Measurements from ENCODE around the gene ACP3.

The ACP3 gene

GRCh38 chr3:132399054-132399929 lies 82.1 kb downstream of the ACP3 start:
- TF ChIP-seq, protein P1, sequence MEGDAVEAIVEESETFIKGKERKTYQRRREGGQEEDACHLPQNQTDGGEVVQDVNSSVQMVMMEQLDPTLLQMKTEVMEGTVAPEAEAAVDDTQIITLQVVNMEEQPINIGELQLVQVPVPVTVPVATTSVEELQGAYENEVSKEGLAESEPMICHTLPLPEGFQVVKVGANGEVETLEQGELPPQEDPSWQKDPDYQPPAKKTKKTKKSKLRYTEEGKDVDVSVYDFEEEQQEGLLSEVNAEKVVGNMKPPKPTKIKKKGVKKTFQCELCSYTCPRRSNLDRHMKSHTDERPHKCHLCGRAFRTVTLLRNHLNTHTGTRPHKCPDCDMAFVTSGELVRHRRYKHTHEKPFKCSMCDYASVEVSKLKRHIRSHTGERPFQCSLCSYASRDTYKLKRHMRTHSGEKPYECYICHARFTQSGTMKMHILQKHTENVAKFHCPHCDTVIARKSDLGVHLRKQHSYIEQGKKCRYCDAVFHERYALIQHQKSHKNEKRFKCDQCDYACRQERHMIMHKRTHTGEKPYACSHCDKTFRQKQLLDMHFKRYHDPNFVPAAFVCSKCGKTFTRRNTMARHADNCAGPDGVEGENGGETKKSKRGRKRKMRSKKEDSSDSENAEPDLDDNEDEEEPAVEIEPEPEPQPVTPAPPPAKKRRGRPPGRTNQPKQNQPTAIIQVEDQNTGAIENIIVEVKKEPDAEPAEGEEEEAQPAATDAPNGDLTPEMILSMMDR (conservative IDR thresholded peaks at IDR 0.05) = peak; percentile 89
- H3K27ac ChIP-seq = peak overlapping the region; percentile 37

GRCh38 chr3:132401255-132401654 lies 84.0 kb downstream of the ACP3 start:
- TF ChIP-seq, protein P1 (conservative IDR thresholded peaks at IDR 0.05) = no peak

GRCh38 chr3:132404276-132404675 lies 87.1 kb downstream of the ACP3 start:
- H3K27ac ChIP-seq = peak overlapping the region; percentile 82
- TF ChIP-seq, protein P1 (conservative IDR thresholded peaks at IDR 0.05) = no peak

More at GRCh38 chr3:132401255-132401654, 84.0 kb downstream of the ACP3 start:
- H3K27ac ChIP-seq = no peak overlapping the region

- TF ChIP-seq, protein P1 (conservative IDR thresholded peaks at IDR 0.05) = no peak
- H3K27ac ChIP-seq = peak overlapping the region; percentile 82
These were observed 88.0 kb downstream of the ACP3 start for GRCh38 chr3:132405188-132405587.

DNA sequence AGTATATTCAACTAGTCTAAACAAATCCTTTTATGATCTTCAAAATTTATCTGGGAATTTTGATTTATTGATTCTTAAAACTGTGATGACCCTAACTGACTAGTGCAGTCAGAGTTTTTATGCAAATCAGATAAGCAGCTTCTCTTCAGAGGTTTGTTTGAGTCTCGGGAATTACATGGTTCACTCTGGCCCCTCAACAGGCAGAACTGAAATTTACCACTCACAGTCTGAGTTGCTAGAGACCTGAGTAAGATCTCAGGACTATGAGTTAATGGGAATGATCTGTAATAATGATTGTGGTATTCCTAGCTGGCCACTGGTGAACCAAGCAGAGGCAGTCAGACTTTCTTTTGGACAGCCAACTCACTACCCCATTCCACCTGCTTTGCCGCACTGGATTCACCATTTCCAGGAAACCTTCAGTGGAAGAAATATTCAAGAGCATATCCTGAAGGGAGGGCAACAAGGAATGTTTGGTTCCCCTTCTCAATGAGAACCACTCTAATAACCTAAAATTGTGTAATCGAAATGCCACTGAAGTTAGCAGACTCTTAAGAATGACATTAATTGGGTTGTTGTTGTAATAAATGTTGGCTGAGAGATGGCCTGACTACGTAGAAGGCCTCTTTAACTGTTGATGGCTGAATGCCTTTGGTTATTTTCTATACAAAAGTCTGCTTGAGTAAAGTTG lies 88.5 kb downstream of the ACP3 start:
- peak overlapping the region; percentile 82 for H3K27ac ChIP-seq
- TF ChIP-seq, protein P1 (conservative IDR thresholded peaks at IDR 0.05) = no peak

GRCh38 chr3:132406587-132406986 lies 89.4 kb downstream of the ACP3 start:
- TF ChIP-seq, protein P1 (conservative IDR thresholded peaks at IDR 0.05) = no peak
- H3K27ac ChIP-seq = peak overlapping the region; percentile 82

- TF ChIP-seq, protein P1 (conservative IDR thresholded peaks at IDR 0.05) = no peak
- H3K27ac ChIP-seq = no peak overlapping the region
These were observed 89.8 kb downstream of the ACP3 start for GRCh38 chr3:132407025-132407424.

Measured in VCaP (cell line).